Measurements from ENCODE around the gene TMTC1.

The TMTC1 gene

DNA sequence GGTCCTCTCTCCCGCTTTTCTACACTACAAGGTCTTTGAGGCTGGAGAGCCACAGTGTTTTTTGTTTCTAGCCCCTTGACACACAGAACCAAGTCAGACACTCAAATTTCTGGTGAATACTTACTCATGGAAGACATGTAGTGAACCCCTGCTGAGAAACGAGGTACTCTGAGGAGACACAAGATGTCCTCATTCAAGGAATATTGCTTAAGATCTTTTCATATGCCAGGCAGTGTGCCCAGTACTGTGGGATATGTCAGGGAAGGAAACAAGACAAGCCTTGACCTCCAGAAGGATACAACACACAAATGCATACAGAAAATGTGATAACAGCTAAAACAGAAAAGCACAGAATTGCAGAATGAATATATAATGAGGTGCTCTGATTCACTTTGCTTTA is 75.9 kb downstream of the TMTC1 start:
- DNase-seq = no peak

DNA sequence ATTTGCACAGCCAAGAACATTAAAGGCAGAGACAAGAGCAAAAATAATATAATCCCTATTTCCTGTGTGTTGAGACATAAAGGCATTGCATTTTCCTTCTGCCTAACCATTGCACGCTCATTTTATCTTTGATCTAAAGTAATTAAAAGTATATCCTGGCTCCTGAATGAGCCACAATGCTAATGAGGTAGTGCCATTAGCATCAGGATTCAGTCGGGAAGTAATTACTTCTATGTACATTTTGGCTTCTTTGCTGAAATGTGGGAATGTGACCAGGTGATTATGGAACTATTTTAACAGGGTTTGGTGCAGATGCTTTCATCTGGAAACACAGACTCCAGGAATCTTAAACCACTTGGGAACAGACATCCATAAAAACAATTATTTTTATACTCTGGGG is 77.4 kb downstream of the TMTC1 start:
- no peak for DNase-seq

GRCh38 chr12:29703528-29703927 is 80.2 kb downstream of the TMTC1 start:
- no peak for DNase-seq

- no peak for DNase-seq
These were observed 80.8 kb downstream of the TMTC1 start for GRCh38 chr12:29702972-29703371.

GRCh38 chr12:29702222-29702621 is 81.5 kb downstream of the TMTC1 start:
- DNase-seq = no peak

GRCh38 chr12:29700761-29701481 is 82.8 kb downstream of the TMTC1 start:
- no peak for DNase-seq

- no peak for DNase-seq
These were observed 85.0 kb downstream of the TMTC1 start for GRCh38 chr12:29698756-29699155.

GRCh38 chr12:29695800-29696199 is 87.9 kb downstream of the TMTC1 start:
- no peak for DNase-seq

- DNase-seq = no peak
These were observed 88.7 kb downstream of the TMTC1 start for GRCh38 chr12:29695026-29695425.

DNA sequence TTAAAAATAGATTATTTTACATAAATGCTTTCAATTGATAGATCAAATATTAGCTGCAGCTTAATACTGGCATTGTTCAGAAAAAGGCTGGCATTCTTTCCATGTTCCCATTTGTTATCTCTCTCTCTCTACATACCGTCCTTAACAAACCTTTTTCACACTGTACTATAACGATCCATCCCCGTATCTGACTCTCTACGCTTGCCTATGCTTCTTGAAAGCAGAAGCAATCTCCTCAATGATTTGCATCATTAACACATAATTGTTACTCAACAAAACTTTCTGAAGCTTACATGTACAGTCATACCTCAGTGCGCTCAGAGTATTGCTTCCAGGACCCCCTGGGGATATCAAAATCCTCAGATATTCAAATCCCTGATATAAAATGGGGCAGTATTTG is 89.7 kb downstream of the TMTC1 start:
- no peak for DNase-seq

GRCh38 chr12:29692237-29692636 is 91.5 kb downstream of the TMTC1 start:
- DNase-seq = no peak

DNA sequence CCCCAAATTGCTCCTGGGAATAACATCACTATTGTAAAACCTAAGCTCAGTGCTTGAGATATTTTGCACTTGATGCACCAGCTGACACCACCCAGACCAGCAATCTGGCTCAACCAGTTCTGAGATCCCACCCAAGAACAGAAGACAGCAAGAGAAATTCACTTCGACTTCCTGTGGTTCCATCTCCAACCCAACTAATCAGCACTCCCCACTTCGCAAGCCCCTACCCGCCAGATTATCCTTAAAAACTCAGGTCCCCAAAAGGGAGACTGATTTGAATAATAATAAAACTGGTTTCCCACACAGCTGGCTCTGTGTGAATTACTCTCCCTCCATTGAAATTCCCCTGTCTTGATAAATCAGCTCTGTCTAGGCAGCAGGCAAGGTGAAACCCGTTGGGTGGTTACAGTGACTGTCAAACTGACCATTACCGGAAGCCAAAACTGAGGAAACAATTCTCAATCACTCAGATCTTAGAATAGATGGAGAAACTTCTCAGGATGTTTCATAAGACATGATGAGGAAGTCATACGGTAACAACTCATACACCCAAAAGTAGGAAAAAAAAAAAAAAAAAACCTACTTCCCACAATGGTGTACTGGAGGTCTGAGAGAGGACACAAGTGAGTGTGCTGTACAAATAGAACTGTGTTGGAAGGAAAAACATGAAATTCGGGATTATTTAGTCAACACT is 92.4 kb downstream of the TMTC1 start:
- DNase-seq = no peak

- no peak for DNase-seq
These were observed 93.0 kb downstream of the TMTC1 start for GRCh38 chr12:29690728-29691127.

DNA sequence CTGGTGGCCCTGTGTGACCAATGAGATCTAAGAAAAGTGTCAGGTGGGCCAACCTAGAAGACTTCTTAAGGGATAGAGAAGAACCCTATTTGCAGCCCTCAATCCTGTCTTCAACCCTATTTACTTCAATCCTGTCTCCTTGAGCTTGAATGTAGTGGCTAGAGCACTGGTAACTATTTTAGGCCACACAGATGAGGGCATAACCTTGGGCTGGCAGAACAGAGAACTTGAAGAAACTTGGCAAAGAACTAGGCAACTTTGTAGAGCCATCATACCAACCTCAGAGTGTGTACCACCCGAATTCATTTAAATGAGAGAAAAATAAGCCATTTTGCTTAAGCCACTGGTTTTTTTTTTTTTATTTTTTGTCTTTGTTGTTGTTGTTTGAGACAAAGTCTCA is 94.8 kb downstream of the TMTC1 start:
- no peak for DNase-seq

- no peak for DNase-seq
These were observed 101.7 kb downstream of the TMTC1 start for GRCh38 chr12:29682088-29682487.

- no peak for DNase-seq
These were observed 102.4 kb downstream of the TMTC1 start for GRCh38 chr12:29681370-29681769.

DNA sequence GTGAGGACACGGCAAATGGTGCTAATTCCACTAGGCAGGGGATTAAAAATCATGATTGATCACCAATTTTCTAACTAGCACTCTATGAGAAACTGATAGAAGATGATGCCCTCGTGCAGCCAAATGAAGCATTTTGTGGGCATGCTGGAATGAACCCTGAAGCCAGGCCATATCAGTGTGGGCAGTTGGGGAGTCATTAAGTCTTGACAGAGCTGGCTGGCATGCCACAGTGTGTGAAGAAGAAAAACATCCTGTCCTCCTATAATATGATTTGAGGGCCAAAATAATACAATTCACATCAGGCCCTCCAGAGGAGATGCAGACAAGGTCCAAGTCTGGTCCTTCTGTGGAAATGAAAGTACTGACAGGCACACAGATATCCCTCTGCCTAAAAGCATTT is 107.1 kb downstream of the TMTC1 start:
- no peak for DNase-seq

- no peak for DNase-seq
These were observed 109.3 kb downstream of the TMTC1 start for GRCh38 chr12:29674463-29674862.

DNA sequence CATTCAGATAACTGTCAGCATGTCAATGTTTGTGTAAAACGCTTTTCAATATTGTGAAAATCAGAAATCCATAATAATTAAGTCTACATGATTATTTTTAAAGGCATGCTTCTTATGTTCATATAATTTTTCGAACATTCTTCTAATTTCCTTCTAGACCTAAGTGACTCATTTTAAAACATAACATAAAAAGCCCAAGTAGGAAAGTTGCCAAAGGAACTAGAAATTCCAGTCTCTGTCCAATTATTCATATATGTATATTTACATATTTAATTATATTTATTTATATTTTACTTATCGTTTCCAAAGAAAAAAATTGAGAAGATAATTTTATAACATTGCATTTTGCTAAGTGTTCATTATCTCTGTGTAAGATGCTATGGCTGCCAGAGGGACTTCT is 110.4 kb downstream of the TMTC1 start:
- DNase-seq = no peak

DNA sequence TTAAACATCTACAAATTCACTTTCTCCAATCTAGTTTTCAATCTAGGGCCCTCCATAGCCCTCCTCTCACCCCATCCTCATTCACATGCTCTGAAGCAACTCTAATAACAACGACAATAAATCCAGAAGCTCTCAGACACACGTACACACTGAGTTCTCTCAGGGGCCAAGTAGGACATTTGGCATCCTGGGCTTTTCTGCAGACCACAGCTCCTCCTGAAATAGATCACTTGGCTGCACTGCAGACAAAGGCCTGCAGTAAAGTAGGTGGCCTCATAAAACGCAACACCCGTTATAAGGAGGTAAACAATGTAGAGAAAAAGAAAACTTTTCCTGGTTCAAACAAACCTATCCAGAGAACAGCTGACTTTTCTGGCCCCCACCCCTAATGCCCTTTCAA is 111.2 kb downstream of the TMTC1 start:
- DNase-seq = no peak

DNA sequence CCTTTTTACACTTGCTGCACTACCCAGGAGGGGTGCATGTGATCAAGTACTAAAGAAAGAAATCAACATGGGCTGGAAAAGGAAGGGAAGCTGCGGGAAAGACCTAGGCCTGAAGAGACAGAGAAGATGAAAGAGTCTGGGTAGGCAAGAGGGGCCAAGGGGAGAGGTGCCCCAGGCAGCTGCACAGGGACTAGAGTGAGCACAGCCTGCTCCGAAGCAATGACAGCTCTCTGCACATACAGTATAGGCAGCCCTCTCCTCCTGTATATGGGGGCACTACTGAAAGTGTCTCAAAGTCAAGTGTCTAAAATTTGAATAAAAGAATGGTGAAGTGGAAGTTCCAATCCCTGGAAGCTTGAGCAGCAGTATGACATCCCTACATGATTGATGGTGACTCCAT is 112.0 kb downstream of the TMTC1 start:
- no peak for DNase-seq

- DNase-seq = no peak
These were observed 116.7 kb downstream of the TMTC1 start for GRCh38 chr12:29667011-29667410.

- DNase-seq = no peak
These were observed 118.6 kb downstream of the TMTC1 start for GRCh38 chr12:29665107-29665506.

- no peak for DNase-seq
These were observed 120.9 kb downstream of the TMTC1 start for GRCh38 chr12:29662734-29663323.
